ENCODE results near the gene RABAC1. TPM values are rescaled to one million over a fixed set of nuclear protein-coding genes. Genes with fewer than 3 reads are reported as not detected.

RABAC1 gene, protein sequence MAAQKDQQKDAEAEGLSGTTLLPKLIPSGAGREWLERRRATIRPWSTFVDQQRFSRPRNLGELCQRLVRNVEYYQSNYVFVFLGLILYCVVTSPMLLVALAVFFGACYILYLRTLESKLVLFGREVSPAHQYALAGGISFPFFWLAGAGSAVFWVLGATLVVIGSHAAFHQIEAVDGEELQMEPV
- 94.0 and 105 TPM in 2 replicates for total RNA-seq (2021)
- long read RNA-seq, transcript RABAC1-201 (5 exons, 821 nt): major isoform, 59 of 77 reads
- long read RNA-seq, partial matches to known transcripts: 2 of 77 reads
- long read RNA-seq, other reads (novel, unspliced or antisense): 10 of 77 reads

DNA sequence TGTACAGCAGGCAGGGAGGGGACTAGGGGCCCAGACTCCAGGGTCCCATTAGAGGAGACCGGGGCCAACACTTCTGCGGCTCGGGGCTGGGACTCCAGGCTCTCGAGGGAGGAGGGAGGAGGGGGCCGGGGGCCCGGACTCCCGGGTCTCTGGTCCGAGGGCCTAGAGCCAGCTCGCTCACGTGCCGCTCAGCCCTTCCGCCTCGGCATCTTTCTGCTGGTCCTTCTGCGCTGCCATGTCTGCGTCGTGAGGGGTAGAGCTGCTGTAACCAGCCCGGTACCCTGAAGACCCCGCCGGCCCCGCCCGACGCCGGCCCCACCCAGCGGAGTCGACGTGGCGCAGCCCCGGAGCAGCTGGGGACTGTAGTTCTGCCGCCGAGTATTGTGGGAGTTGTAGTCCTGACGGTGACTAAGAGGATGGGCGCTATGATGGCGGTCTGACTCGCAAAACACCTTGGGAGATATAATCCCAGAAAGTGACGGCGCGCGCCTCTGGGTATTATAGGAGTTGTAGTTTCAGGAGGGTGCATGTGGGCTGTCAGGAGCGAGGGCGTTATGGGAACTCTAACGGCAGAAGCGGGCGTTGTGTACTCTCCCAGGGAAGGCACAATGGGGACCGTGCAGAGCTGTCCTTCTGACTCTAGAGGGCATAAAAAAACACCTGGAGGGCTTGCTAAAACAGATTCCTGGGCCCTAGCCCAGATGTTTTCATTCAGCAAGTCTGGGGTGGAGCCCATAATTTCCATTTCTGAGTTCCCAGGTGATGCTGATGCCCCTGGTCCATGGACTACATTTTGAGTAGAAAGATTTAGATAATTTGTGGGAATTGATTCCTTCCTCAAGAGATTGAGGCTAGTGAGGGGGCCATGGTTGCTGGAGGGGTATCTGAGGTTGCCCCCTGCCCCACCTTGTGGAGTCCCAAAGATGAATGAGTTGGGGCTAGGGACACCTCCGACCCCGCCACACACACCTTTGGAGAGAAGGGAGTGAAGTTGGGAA lies at the start of gene RABAC1:
RABAC1 (minus strand) TSS at position 266 of the 998 bp plus-strand sequence; CDS start at position 237, 29 bp downstream.
- Mint-ChIP-seq H3K9me3 (no peaks in the 10 kb centered on the region), H3K27ac (peak within 1 kb of the TSS; percentile 83 to 94 (median 84)), H3K36me3 (ENCODE audit: insufficient read depth in 1 of 3, low read depth in 3 of 3) (peaks cover 4 to 21% (median 5%) of the 10 kb centered on the region in 3 experiments; a peak in 5 of 7 replicates), H3K4me3 (peak within 1 kb of the TSS; percentile 73 to 82), H3K27me3 (ENCODE audit: low read depth) (no peaks in the 10 kb centered on the region), H3K4me1 (peaks cover 16 to 22% of the 10 kb centered on the region in 2 experiments)
- H4K5ac ChIP-seq (ENCODE audit: insufficient read length, low read depth, low read length): no peak within 1 kb of the TSS
- no peaks in the 10 kb centered on the region for H3K79me1 ChIP-seq (ENCODE audit: insufficient read depth, low read depth, low read length, poor library complexity, severe bottlenecking)
- peak; percentile 98 for DNase-seq
- H2BK5ac ChIP-seq (ENCODE audit: insufficient read length, low read length): no peak within 1 kb of the TSS
- H3K27ac ChIP-seq (ENCODE audit: insufficient read length, low read depth, low read length): no peak within 1 kb of the TSS
- peaks cover 3% of the 10 kb centered on the region for H4K20me1 ChIP-seq (ENCODE audit: control insufficient read depth, insufficient read depth, insufficient read length)
- no peak within 1 kb of the TSS for H4K8ac ChIP-seq (replicated peaks; ENCODE audit: insufficient read length, low read depth, low read length)
- H3K9me3 ChIP-seq (ENCODE audit: control insufficient read depth, low read depth, low read length): no peaks in the 10 kb centered on the region
- no peak within 1 kb of the TSS for H3K56ac ChIP-seq (ENCODE audit: insufficient read length, low read depth, low read length)
- H2BK15ac ChIP-seq (ENCODE audit: low read depth, low read length): no peak within 1 kb of the TSS
- no peak within 1 kb of the TSS for H3K4ac ChIP-seq (ENCODE audit: low read depth, low read length)
- H3K14ac ChIP-seq (ENCODE audit: insufficient read depth, low read length): peak within 1 kb of the TSS; percentile 37; the same call in 1 of the 2 replicates
- peak within 1 kb of the TSS; percentile 59 for H3K18ac ChIP-seq (ENCODE audit: insufficient read length, low read depth, low read length)
- no peak within 1 kb of the TSS for H2BK12ac ChIP-seq (ENCODE audit: insufficient read length, low read depth, low read length)
- H3K79me2 ChIP-seq (ENCODE audit: insufficient read depth, low read length): no peaks in the 10 kb centered on the region
- no peaks in the 10 kb centered on the region for H3K4me1 ChIP-seq (ENCODE audit: insufficient read depth, low read length)
- H4K91ac ChIP-seq (ENCODE audit: insufficient read length, low read depth, low read length): no peak within 1 kb of the TSS
- peak within 1 kb of the TSS; percentile 10 for H2AFZ ChIP-seq (ENCODE audit: low read length)
- peak within 1 kb of the TSS; percentile 54 for H3K4me2 ChIP-seq (ENCODE audit: insufficient read depth, insufficient read length, low read length)
- no peak within 1 kb of the TSS for H2BK20ac ChIP-seq (ENCODE audit: low read depth, low read length, poor library complexity, severe bottlenecking)
- peak; percentile 54 for TF ChIP-seq CTCF (conservative IDR thresholded peaks at IDR 0.05)
- H3K9ac ChIP-seq (ENCODE audit: extremely low read depth, insufficient read length, low read length): peak within 1 kb of the TSS; percentile 62
- no peaks in the 10 kb centered on the region for H3K27me3 ChIP-seq (ENCODE audit: insufficient read depth, low read length)
- no peak within 1 kb of the TSS for H2BK120ac ChIP-seq (ENCODE audit: low read depth, low read length, poor library complexity, severe bottlenecking)
- H3K23me2 ChIP-seq (ENCODE audit: insufficient read length, low read depth, low read length, poor library complexity, severe bottlenecking): no peaks in the 10 kb centered on the region
- no peak within 1 kb of the TSS for H3K23ac ChIP-seq (ENCODE audit: insufficient read length, low read depth, low read length)
- WGBS (ENCODE audit: extremely low coverage, insufficient read length, low lambda C conversion rate): no CpG with 5 or more reads among the region's 46 CpGs
- H3T11ph ChIP-seq (ENCODE audit: low read length): no peak within 1 kb of the TSS
- H2AK5ac ChIP-seq (ENCODE audit: insufficient read length, low read length): no peak within 1 kb of the TSS
